Measurements from ENCODE around the gene EFNA1. TPM values are rescaled to one million over a fixed set of nuclear protein-coding genes. Genes with fewer than 3 reads are reported as not detected.

EFNA1 gene
- total and polyA plus RNA-seq, 2 of the 4 experiments (the other 2 are of a cell fraction) = 0.90 to 1.6 TPM

DNA sequence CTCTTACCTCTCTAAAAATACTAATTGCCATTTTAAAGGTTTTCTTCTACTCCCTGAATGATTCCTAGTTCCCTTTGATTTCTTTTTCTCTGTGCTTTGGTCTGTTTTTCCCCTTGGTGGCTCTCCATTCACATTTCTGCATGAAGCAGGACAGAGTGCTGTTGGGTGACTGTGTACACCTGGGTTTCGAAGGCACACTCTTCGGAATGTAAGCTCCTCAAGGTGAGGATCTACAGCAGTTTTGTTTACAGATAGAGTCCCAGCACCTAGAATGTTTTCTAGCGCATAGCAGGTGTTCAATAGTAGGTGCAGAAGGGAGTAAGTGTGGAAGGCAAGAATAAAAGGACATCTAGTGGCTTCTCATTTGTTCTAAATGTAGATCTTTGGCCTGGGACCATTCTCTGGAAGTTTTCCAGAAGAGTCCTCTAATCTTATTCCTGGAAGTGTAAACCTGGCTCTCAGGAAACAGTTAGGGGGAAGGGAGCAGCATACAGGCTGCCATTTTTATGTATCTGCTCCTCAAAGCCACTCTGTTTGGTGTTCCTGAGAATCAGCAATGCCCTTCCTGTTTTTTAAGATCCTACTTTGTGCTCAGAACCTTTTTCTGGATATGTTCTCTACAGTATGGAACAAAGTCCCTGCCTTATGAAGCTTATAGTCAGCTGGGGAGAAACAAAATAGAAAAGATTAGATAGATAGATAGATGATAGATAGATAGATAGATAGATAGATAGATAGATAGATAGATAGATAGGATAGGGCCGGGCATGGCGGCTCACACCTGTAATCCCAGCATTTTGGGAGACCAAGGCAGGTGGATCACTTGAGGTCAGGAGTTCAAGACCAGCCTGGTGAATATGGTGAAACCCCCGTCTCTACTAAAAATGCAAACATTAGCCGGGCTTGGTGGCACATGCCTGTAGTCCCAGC, 22.8 kb upstream of the EFNA1 start (continued):
- TF ChIP-seq RCOR1 (IDR thresholded peaks at IDR 0.05; ENCODE audit: insufficient replicate concordance, low read length) = no peak

DNA sequence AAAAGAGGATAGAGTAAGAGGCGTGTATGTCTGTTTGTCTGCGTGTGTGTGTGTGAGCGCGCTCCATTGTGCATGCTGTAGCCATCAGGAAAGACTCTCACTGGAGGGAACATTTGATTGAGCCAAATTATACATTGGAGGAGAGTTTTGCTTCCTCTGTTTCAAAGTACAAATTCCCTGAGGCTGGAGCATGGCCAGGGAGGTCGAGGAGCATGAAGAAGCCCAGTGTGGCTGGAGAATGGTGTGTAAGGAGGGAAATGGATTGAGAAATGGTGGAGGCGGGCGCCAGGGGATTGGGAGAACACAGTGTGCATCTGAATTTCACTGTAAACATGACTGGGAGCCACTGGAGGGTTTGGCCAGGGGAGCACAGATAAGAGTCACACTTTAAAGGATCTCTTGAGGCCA, 22.1 kb upstream of the EFNA1 start:
- in situ Hi-C loops (cut with MboI; ENCODE audit: low sequenced_read_pairs) (no loop called here), dilution Hi-C loops (cut with HindIII; ENCODE audit: low sequenced_read_pairs, unreplicated experiment) (no loop called here), intact Hi-C loops (cut with micrococcal nuclease) (no loop called here)
- Histone ChIP-seq H4K20me1 (ENCODE audit: insufficient read depth, low read length) (no peaks in the 10 kb centered on the region), H3K4me2 (ENCODE audit: low read depth, low read length) (no peak overlapping the region), H2BK5ac (ENCODE audit: low read depth, low read length, poor library complexity, severe bottlenecking) (no peak overlapping the region), H4K5ac (ENCODE audit: low read depth, low read length) (no peak overlapping the region), H2AK9ac (replicated peaks; ENCODE audit: low read depth, low read length, poor library complexity) (no peak overlapping the region), H2AFZ (replicated peaks; ENCODE audit: low read length, poor library complexity) (no peak overlapping the region), H3K4ac (ENCODE audit: low read depth, low read length) (no peak overlapping the region), H2BK15ac (ENCODE audit: low read depth, low read length) (no peak overlapping the region), H3K9me1 (ENCODE audit: insufficient read depth, low read length) (no peaks in the 10 kb centered on the region), H3K9ac (ENCODE audit: low read depth, low read length) (no peak overlapping the region), H3K4me3 (ENCODE audit: insufficient read depth, low read depth, low read length) (no peak overlapping the region), H3K4me1 (ENCODE audit: control insufficient read depth, insufficient read depth, low read length) (no peaks in the 10 kb centered on the region), H3K27ac (ENCODE audit: insufficient read depth, low read length) (no peak overlapping the region), H3K18ac (ENCODE audit: low read depth, low read length) (no peak overlapping the region), H3K23ac (ENCODE audit: low read depth, low read length) (no peak overlapping the region), H2BK120ac (ENCODE audit: low read depth, low read length) (no peak overlapping the region), H3K79me1 (ENCODE audit: low read depth in 1 of 2, low read length in 2 of 2) (no peaks in the 10 kb centered on the region), H3K56ac (ENCODE audit: extremely low read depth, insufficient read depth, low read length) (no peak overlapping the region), H4K91ac (ENCODE audit: insufficient read depth, low read depth, low read length) (no peak overlapping the region), H3K27me3 (ENCODE audit: control insufficient read depth, insufficient read depth, low read length) (peaks cover 45% of the 10 kb centered on the region), H3K14ac (replicated peaks; ENCODE audit: low read depth, low read length) (no peak overlapping the region), H3K36me3 (ENCODE audit: control insufficient read depth, insufficient read depth, low read length) (no peaks in the 10 kb centered on the region), H4K8ac (ENCODE audit: low read depth in 2 of 2, low read length in 2 of 2) (no peak overlapping the region), H2AK5ac (ENCODE audit: low read depth, low read length) (no peak overlapping the region), H3K9me3 (ENCODE audit: control insufficient read depth, insufficient read depth, low read length) (no peaks in the 10 kb centered on the region), H2BK20ac (ENCODE audit: low read depth, low read length) (no peak overlapping the region)
- TF ChIP-seq BHLHE40 (IDR thresholded peaks at IDR 0.05; ENCODE audit: low read depth, low read length) (no peak), USF2 (IDR thresholded peaks at IDR 0.05; ENCODE audit: low read depth, low read length) (no peak), RFX5 (IDR thresholded peaks at IDR 0.05; ENCODE audit: low read depth, low read length) (no peak), FOS (IDR thresholded peaks at IDR 0.05; ENCODE audit: low read depth, low read length) (no peak), RCOR1 (IDR thresholded peaks at IDR 0.05; ENCODE audit: insufficient replicate concordance, low read length) (no peak), CEBPB (IDR thresholded peaks at IDR 0.05; ENCODE audit: low read depth, low read length) (no peak), CTCF (conservative IDR thresholded peaks at IDR 0.05; ENCODE audit: low read depth, low read length) (no peak), CHD1 (IDR thresholded peaks at IDR 0.05; ENCODE audit: low read depth, low read length) (no peak), MAFK (IDR thresholded peaks at IDR 0.05; ENCODE audit: low read depth, low read length) (no peak), ELK1 (IDR thresholded peaks at IDR 0.05; ENCODE audit: borderline replicate concordance, low read depth, low read length) (no peak)
- DNase-seq = no peak
- CTCF ChIA-PET = interaction anchor here (1.3 kb wide), 1 partner anchor 14 kb away, joined by 4 read pairs; no protein-coding TSS in a partner anchor
- ATAC-seq (ENCODE audit: low read depth) = no peak
- POLR2A ChIA-PET (ENCODE audit: unreplicated experiment) = no interaction called here
- 0% methylated on average over 1 of the region's 7 CpGs; no CpG with 5 or more reads in 1 of the 2 experiments for WGBS, 2 experiments (ENCODE audit: extremely low coverage in 2 of 2, insufficient read length in 1 of 2)
- BruUV-seq (replicated peaks) = no TSS peak
